Measurements from ENCODE around the gene PLEKHO2. TPM values are rescaled to one million over a fixed set of nuclear protein-coding genes. Genes with fewer than 3 reads are reported as not detected.
A peak's percentile ranks its signal among the peaks of the same experiment; 100 is the strongest.
"Not testable (repeated sequence)": the region's sequence is repeated elsewhere in the genome, so short reads cannot be mapped to it uniquely, and the experiment has no call there.

PLEKHO2 gene, protein sequence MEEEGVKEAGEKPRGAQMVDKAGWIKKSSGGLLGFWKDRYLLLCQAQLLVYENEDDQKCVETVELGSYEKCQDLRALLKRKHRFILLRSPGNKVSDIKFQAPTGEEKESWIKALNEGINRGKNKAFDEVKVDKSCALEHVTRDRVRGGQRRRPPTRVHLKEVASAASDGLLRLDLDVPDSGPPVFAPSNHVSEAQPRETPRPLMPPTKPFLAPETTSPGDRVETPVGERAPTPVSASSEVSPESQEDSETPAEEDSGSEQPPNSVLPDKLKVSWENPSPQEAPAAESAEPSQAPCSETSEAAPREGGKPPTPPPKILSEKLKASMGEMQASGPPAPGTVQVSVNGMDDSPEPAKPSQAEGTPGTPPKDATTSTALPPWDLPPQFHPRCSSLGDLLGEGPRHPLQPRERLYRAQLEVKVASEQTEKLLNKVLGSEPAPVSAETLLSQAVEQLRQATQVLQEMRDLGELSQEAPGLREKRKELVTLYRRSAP
- total RNA-seq = 34.9 TPM

DNA sequence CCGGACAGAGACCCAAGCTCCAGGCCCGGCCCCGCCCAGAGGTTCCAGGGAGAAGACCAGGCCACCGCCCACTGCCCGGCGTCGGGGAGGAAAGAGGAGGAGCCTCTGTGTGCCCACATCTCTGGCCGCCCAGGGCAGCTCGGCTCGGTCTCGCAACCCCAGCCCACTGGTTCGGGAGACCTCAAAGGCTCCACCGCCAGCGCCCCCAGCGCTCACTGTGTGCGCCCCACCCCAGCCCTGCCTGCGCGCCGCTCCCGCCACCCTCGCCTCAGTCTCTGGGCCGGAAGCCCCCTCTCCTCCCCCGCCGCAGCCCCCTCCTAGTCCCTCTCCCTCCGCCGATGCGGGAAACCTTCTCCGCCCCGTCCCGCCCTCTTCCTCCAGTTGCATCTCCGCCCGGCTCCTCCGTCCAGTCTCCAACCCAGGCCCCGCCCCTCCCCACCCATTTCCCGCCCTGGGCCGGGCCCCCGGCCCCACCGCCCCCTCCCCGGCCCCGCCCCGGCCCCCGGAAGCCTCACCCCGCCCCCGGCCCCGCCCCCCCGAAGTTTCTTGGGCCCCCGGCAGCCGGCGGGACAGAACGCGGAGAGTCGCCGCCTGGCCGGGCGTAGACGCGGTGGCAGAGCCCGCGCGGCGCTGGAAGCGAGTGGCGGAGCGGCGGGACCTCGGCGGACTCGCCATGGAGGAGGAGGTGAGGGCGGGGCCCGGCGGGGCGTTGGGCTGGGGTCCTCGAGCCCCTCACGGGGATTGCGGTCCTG, at the start of gene PLEKHO2:
Gene PLEKHO2, plus strand, starts transcription at position 572 of the 752 bp plus-strand sequence. Its CDS starts 102 bp downstream, at position 674.
- Histone ChIP-seq H3K36me3 (peaks cover 0 to under 1% of the 10 kb centered on the region in 2 donors), H3K4me1 (peaks cover 46% of the 10 kb centered on the region)
- intact Hi-C loops (cut with DNase I) = loop anchor here (2.0 kb wide), 1 partner anchor 55 kb away; no protein-coding TSS in a partner anchor

DNA sequence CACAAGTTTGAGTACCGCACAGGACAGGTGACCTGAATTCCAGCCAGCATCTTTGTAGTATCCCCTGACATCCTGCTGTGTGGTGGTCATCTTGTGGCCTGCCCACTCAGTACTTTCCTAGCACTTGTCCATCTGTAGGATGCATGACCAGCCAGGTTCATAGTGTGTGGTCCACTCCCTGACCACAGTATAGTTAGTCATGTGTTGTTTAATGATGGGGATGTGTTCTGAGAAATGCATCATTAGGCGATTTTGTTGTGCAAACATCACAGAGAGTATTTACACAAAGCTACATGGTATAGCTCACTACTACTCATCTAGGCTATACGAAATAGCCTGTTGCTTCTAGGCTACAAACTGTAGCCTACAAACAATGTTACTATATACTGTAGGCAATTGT, 49.4 kb upstream of the PLEKHO2 start:
- no peaks in the 10 kb centered on the region for H3K27me3 ChIP-seq
- DNase-seq (ENCODE audit: extremely low spot score in 2 of 2) = no peak
- no peaks in the 10 kb centered on the region for H3K9me3 ChIP-seq
- TF ChIP-seq, protein P1, sequence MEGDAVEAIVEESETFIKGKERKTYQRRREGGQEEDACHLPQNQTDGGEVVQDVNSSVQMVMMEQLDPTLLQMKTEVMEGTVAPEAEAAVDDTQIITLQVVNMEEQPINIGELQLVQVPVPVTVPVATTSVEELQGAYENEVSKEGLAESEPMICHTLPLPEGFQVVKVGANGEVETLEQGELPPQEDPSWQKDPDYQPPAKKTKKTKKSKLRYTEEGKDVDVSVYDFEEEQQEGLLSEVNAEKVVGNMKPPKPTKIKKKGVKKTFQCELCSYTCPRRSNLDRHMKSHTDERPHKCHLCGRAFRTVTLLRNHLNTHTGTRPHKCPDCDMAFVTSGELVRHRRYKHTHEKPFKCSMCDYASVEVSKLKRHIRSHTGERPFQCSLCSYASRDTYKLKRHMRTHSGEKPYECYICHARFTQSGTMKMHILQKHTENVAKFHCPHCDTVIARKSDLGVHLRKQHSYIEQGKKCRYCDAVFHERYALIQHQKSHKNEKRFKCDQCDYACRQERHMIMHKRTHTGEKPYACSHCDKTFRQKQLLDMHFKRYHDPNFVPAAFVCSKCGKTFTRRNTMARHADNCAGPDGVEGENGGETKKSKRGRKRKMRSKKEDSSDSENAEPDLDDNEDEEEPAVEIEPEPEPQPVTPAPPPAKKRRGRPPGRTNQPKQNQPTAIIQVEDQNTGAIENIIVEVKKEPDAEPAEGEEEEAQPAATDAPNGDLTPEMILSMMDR (IDR thresholded peaks at IDR 0.05) = no peak
- TF ChIP-seq POLR2A (IDR thresholded peaks at IDR 0.05) (no peak), POLR2AphosphoS5 (IDR thresholded peaks at IDR 0.05; ENCODE audit: insufficient read depth in 1 of 2, low read depth in 1 of 2) (no peak)
- no peaks in the 10 kb centered on the region for H3K4me1 ChIP-seq
- intact Hi-C loops (cut with DNase I) = no loop called here
- no peak overlapping the region for H3K4me3 ChIP-seq
- H3K36me3 ChIP-seq = no peaks in the 10 kb centered on the region
- H3K27ac ChIP-seq = no peak overlapping the region

More for the DNA sequence above, at the start of gene PLEKHO2:
- H3K9me3 ChIP-seq = no peaks in the 10 kb centered on the region
- peak in 1 of 2 donors; percentile 93 for TF ChIP-seq POLR2AphosphoS5 (IDR thresholded peaks at IDR 0.05; ENCODE audit: insufficient read depth in 1 of 2, low read depth in 1 of 2)
- TF ChIP-seq, protein P1 (IDR thresholded peaks at IDR 0.05) = peak in 1 of 3 experiments; percentile 24
- peak; percentile 36 to 89 for TF ChIP-seq POLR2A (IDR thresholded peaks at IDR 0.05)
- no peaks in the 10 kb centered on the region for H3K27me3 ChIP-seq
- DNase-seq (ENCODE audit: extremely low spot score in 2 of 2) = peak in 1 of 2 donors; percentile 96
- peak within 1 kb of the TSS; percentile 98 for H3K27ac ChIP-seq
- H3K4me3 ChIP-seq = peak within 1 kb of the TSS; percentile 91 to 97

DNA sequence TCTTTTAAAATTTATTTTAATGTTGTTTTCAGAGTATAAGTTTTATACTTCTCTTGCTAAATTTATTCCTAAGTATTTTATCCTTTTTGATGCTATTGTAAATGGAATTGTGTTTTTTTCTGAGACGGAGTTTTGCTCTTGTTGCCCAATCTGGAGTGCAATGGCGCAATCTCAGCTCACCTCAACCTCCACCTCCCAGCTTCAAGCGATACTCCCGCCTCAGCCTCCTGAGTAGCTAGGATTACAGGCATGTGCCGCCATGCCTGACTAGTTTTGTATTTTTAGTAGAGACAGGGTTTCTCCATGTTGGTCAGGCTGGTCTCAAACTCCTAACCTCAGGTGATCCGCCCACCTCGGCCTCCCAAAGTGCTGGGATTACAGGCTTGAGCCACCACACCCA, 46.4 kb upstream of the PLEKHO2 start:
- H3K4me3 ChIP-seq; H3K4me1 ChIP-seq; H3K36me3 ChIP-seq; H3K27me3 ChIP-seq; intact Hi-C loops (cut with DNase I); H3K9me3 ChIP-seq; DNase-seq (ENCODE audit: extremely low spot score in 2 of 2); H3K27ac ChIP-seq: not testable (repeated sequence)

DNA sequence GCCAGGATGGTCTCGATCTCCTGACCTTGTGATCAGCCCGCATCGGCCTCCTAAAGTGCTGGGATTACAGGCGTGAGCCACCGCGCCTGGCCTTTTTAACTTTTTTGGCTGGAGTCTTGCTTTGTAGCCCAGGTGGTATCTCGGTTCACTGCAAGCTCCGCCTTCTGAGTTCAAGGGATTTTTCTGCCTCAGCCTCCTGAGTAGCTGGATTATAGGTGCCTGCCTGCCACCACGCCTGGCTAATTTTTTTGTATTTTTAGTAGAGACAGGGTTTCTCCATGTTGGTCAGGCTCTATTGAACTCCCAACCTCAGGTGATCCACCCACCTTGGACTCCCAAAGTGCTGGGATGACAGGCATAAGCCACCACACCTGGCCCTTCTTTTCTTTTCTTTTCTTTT, 45.8 kb upstream of the PLEKHO2 start:
- intact Hi-C loops (cut with DNase I); H3K36me3 ChIP-seq; H3K27ac ChIP-seq; H3K4me3 ChIP-seq; H3K9me3 ChIP-seq; DNase-seq (ENCODE audit: extremely low spot score in 2 of 2); H3K27me3 ChIP-seq; H3K4me1 ChIP-seq: not testable (repeated sequence)

DNA sequence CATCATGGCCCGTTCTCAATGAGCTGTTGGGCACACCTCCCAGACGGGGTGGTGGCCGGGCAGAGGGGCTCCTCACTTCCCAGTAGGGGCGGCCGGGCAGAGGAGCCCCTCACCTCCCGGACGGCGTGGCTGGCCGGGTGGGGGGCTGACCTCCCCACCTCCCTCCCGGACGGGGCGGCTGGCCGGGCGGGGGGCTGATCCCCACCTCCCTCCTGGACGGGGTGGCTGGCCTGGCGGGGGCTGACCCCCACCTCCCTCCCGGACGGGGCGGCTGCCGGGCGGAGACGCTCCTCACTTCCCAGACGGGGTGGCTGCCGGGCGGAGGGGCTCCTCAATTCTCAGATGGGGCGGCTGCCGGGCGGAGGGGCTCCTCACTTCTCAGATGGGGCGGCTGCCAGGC, 42.8 kb upstream of the PLEKHO2 start:
- intact Hi-C loops (cut with DNase I); H3K9me3 ChIP-seq; H3K4me1 ChIP-seq; H3K27me3 ChIP-seq; H3K4me3 ChIP-seq; H3K36me3 ChIP-seq; DNase-seq (ENCODE audit: extremely low spot score in 2 of 2); H3K27ac ChIP-seq: not testable (repeated sequence)

DNA sequence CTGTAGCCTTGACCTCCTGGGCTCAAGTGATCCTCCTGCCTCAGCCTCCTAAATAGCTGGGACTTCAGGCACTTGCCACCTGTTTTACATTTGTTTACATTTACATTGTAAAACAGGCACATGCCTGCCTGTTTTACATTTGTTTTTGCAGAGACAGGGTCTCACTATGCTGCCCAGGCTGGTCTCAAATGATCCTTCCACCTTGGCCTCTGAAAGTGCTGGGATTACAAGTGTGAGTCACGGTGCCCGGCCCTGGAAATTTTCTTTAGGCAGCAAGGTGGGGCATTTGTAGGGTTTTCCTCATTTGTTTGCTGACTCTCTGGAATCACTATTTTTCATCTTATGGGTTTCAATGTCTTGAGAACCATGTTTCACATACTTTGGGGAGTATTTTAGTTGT, 41.2 kb upstream of the PLEKHO2 start:
- intact Hi-C loops (cut with DNase I) = no loop called here
- Histone ChIP-seq H3K36me3 (no peaks in the 10 kb centered on the region), H3K4me1 (no peaks in the 10 kb centered on the region), H3K27me3 (no peaks in the 10 kb centered on the region), H3K9me3 (no peaks in the 10 kb centered on the region), H3K4me3 (no peak overlapping the region), H3K27ac (no peak overlapping the region)
- TF ChIP-seq POLR2AphosphoS5 (IDR thresholded peaks at IDR 0.05; ENCODE audit: insufficient read depth in 1 of 2, low read depth in 1 of 2) (no peak), POLR2A (IDR thresholded peaks at IDR 0.05) (no peak)
- TF ChIP-seq, protein P1 (IDR thresholded peaks at IDR 0.05) = no peak
- no peak for DNase-seq (ENCODE audit: extremely low spot score in 2 of 2)
